ENCODE results near the gene MINPP1. TPM values are rescaled to one million over a fixed set of nuclear protein-coding genes. Genes with fewer than 3 reads are reported as not detected.

Gene MINPP1
- total RNA-seq, 1 experiment from 2014 or later, result 25.5 TPM

- CTCF ChIA-PET, result no interaction called here
- peaks cover 41% of the 10 kb centered on the region for H3K36me3 Mint-ChIP-seq
These were observed 41.5 kb downstream of the MINPP1 start for GRCh38 chr10:87546210-87546609.

GRCh38 chr10:87546971-87547413, 42.3 kb downstream of the MINPP1 start:
- Mint-ChIP-seq H3K27ac (no peak overlapping the region), H3K4me1 (peaks cover 32% of the 10 kb centered on the region), H3K4me3 (no peak overlapping the region), H3K9me3 (peaks cover 22% of the 10 kb centered on the region), H3K36me3 (peaks cover 34% of the 10 kb centered on the region), H3K27me3 (ENCODE audit: low read depth) (no peaks in the 10 kb centered on the region)
- no peak for ATAC-seq
- POLR2A ChIA-PET, result no interaction called here
- no peak for DNase-seq (ENCODE audit: low spot score)
- CTCF ChIA-PET, result no interaction called here
- TF ChIP-seq ZSCAN18 (CRISPR knock-in tag; IDR thresholded peaks at IDR 0.05), result no peak
- no peak for TF ChIP-seq ZNF232 (CRISPR knock-in tag; IDR thresholded peaks at IDR 0.05)
- no peak for TF ChIP-seq SMAD4 (CRISPR knock-in tag; IDR thresholded peaks at IDR 0.05)
- TF ChIP-seq ZNF416 (CRISPR knock-in tag; IDR thresholded peaks at IDR 0.05), result no peak
- TF ChIP-seq ZMAT4 (CRISPR knock-in tag; IDR thresholded peaks at IDR 0.05), result no peak
- TF ChIP-seq RELA (CRISPR knock-in tag; IDR thresholded peaks at IDR 0.05; ENCODE audit: borderline replicate concordance), result no peak

More at GRCh38 chr10:87546210-87546609, 41.5 kb downstream of the MINPP1 start:
- no peak for TF ChIP-seq NFATC4 (CRISPR knock-in tag; IDR thresholded peaks at IDR 0.05)
- TF ChIP-seq E2F4 (CRISPR knock-in tag; IDR thresholded peaks at IDR 0.05; ENCODE audit: borderline replicate concordance, low read depth), result no peak
- TF ChIP-seq ZNF317 (CRISPR knock-in tag; IDR thresholded peaks at IDR 0.05; ENCODE audit: borderline replicate concordance, low read depth), result no peak
- no peak for TF ChIP-seq SMAD3 (CRISPR knock-in tag; IDR thresholded peaks at IDR 0.05; ENCODE audit: borderline replicate concordance)
- TF ChIP-seq NR2C2 (CRISPR knock-in tag; IDR thresholded peaks at IDR 0.05), result no peak
- no peak for TF ChIP-seq STAT6 (CRISPR knock-in tag; conservative IDR thresholded peaks at IDR 0.05; ENCODE audit: low read depth)
- no peak for ATAC-seq
- Mint-ChIP-seq H3K4me3 (no peak overlapping the region), H3K27me3 (ENCODE audit: low read depth) (no peaks in the 10 kb centered on the region), H3K9me3 (peaks cover 30% of the 10 kb centered on the region), H3K27ac (no peak overlapping the region; the same call in 1 of the 2 replicates), H3K4me1 (peaks cover 32% of the 10 kb centered on the region)
- POLR2A ChIA-PET, result no interaction called here
- DNase-seq (ENCODE audit: low spot score), result no peak

GRCh38 chr10:87547734-87548311, 43.1 kb downstream of the MINPP1 start:
- ATAC-seq, result 0 out of 2 replicates have a peak, but pooled peaks have one; percentile 24
- Mint-ChIP-seq H3K36me3 (peaks cover 33% of the 10 kb centered on the region), H3K9me3 (peaks cover 14% of the 10 kb centered on the region), H3K4me3 (no peak overlapping the region), H3K4me1 (peaks cover 32% of the 10 kb centered on the region), H3K27ac (peak overlapping the region; percentile 88), H3K27me3 (ENCODE audit: low read depth) (no peaks in the 10 kb centered on the region)
- ChIA-PET CTCF (interaction anchor here (0.8 kb wide), 1 partner anchor 12 kb away, joined by 4 read pairs; no protein-coding TSS in a partner anchor), POLR2A (no interaction called here)
- DNase-seq (ENCODE audit: low spot score), result no peak
- TF ChIP-seq NR3C1 (CRISPR knock-in tag; conservative IDR thresholded peaks at IDR 0.05; ENCODE audit: low read depth) (no peak), CBFB (CRISPR knock-in tag; IDR thresholded peaks at IDR 0.05; ENCODE audit: low read depth) (no peak), KAT7 (CRISPR knock-in tag; IDR thresholded peaks at IDR 0.05; ENCODE audit: borderline replicate concordance) (no peak), SP1 (CRISPR knock-in tag; conservative IDR thresholded peaks at IDR 0.05) (no peak), GTF2I (CRISPR knock-in tag; conservative IDR thresholded peaks at IDR 0.05) (no peak), ATF3 (CRISPR knock-in tag; conservative IDR thresholded peaks at IDR 0.05) (no peak), FOXP4 (CRISPR knock-in tag; IDR thresholded peaks at IDR 0.05) (no peak), ZNF425 (CRISPR knock-in tag; conservative IDR thresholded peaks at IDR 0.05) (no peak), HMGA2 (CRISPR knock-in tag; IDR thresholded peaks at IDR 0.05) (no peak)

Measured in WTC11 (cell line).